Gastroesophageal sphincter (tissue), 3 donors: ENCODE data around the gene VTN.

Experiments used
- EP300 ChIP-seq: sonication (generic); formaldehyde crosslinking; IDR thresholded peaks from one replicate; pipeline ENCODE4 v1.6.1; 2017; ENCODE audit warnings: antibody characterized with exemption, mild to moderate bottlenecking
- POLR2A ChIP-seq, 2 donors: fragments of 450-650 bp; IDR thresholded peaks; one replicate each; pipeline ENCODE4 v1.6.1; 2017; ENCODE audit warnings: antibody characterized with exemption in 2 of 2, mild to moderate bottlenecking in 2 of 2, moderate library complexity in 1 of 2
- TF ChIP-seq, protein P1 (sequence below), 4 experiments: fragments of 200-600 bp in 2 of 4; fragments of 450-650 bp in 2 of 4; sonication (generic) in 1 of 4; IDR thresholded peaks; one replicate each; pipeline ENCODE4 v1.5.1; 2017 to 2019; ENCODE audit warnings: antibody characterized with exemption in 4 of 4, mild to moderate bottlenecking in 2 of 4, moderate library complexity in 2 of 4

DNA sequence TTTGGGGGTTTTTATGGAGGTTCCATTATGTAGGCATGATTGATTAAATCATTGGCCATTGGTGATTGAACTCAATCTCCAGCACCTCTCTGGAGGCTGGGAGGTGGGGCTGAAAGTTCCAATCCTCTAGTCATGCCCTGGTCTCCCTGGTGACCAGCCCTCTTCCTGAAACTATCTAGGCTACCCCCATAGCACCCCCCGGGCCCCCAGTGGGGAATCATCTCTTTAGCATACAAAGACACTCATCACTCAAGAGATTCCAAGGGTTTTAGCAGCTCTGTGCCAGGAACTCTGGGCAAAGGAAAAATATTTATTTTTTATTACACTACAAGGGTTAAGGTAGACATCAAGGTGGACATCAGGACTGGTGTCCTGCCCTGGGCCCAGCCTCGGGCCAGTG, 25.3 kb upstream of the VTN start:
- TF ChIP-seq, protein P1, sequence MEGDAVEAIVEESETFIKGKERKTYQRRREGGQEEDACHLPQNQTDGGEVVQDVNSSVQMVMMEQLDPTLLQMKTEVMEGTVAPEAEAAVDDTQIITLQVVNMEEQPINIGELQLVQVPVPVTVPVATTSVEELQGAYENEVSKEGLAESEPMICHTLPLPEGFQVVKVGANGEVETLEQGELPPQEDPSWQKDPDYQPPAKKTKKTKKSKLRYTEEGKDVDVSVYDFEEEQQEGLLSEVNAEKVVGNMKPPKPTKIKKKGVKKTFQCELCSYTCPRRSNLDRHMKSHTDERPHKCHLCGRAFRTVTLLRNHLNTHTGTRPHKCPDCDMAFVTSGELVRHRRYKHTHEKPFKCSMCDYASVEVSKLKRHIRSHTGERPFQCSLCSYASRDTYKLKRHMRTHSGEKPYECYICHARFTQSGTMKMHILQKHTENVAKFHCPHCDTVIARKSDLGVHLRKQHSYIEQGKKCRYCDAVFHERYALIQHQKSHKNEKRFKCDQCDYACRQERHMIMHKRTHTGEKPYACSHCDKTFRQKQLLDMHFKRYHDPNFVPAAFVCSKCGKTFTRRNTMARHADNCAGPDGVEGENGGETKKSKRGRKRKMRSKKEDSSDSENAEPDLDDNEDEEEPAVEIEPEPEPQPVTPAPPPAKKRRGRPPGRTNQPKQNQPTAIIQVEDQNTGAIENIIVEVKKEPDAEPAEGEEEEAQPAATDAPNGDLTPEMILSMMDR (IDR thresholded peaks at IDR 0.05) = no peak
- TF ChIP-seq EP300 = no peak
- no peak for TF ChIP-seq POLR2A (IDR thresholded peaks at IDR 0.05)
